ENCODE data around the gene CCDC190. TPM values are rescaled to one million over a fixed set of nuclear protein-coding genes. Genes with fewer than 3 reads are reported as not detected.

The CCDC190 gene
- total RNA-seq: under 1 TPM in 2 of 4 donors, not detected in 2; 0.40 to 0.89 TPM

GRCh38 chr1:162861101-162861500 is at the start of gene CCDC190:
Gene CCDC190 (minus strand): TSS chr1:162861175. CDS start chr1:162859646, 1,529 bp downstream.
- TF ChIP-seq CTCF (IDR thresholded peaks at IDR 0.05): no peak
- TF ChIP-seq POLR2A (IDR thresholded peaks at IDR 0.05): no peak
- intact Hi-C loops (cut with DNase I): no loop called here
- no peaks in the 10 kb centered on the region for H3K9me3 ChIP-seq
- H3K4me1 ChIP-seq: peaks cover 6 to 17% of the 10 kb centered on the region in 2 donors
- no peaks in the 10 kb centered on the region for H3K27me3 ChIP-seq
- no peak within 1 kb of the TSS for H3K4me3 ChIP-seq (replicated peaks in 1 of 3)
- 20 to 25% methylated on average over 4 of the region's 4 CpGs for WGBS, 2 donors
- H3K27ac ChIP-seq: peak within 1 kb of the TSS in 2 of 3 donors; percentile 31 to 42
- no peaks in the 10 kb centered on the region for H3K36me3 ChIP-seq
- peak; percentile 47 to 51 for DNase-seq

GRCh38 chr1:162910161-162910560 is 49.2 kb upstream of the CCDC190 start:
- no peak overlapping the region for H3K4me3 ChIP-seq (replicated peaks in 1 of 3)
- H3K9me3 ChIP-seq: no peaks in the 10 kb centered on the region
- no peak overlapping the region for H3K27ac ChIP-seq
- H3K27me3 ChIP-seq: no peaks in the 10 kb centered on the region
- no peaks in the 10 kb centered on the region for H3K4me1 ChIP-seq
- no peak for DNase-seq
- intact Hi-C loops (cut with DNase I): no loop called here
- no peaks in the 10 kb centered on the region for H3K36me3 ChIP-seq
- 87 to 89% methylated on average over 2 of the region's 2 CpGs for WGBS, 2 donors
- TF ChIP-seq CTCF (IDR thresholded peaks at IDR 0.05) (no peak), POLR2A (IDR thresholded peaks at IDR 0.05) (no peak)

- intact Hi-C loops (cut with DNase I): no loop called here
- no peak for TF ChIP-seq CTCF (IDR thresholded peaks at IDR 0.05)
- no peak for TF ChIP-seq POLR2A (IDR thresholded peaks at IDR 0.05)
- no peaks in the 10 kb centered on the region for H3K4me1 ChIP-seq
- no peaks in the 10 kb centered on the region for H3K36me3 ChIP-seq
- WGBS, 2 donors: 35 to 54% methylated on average over 2 of the region's 2 CpGs
- H3K27ac ChIP-seq: no peak overlapping the region
- no peaks in the 10 kb centered on the region for H3K9me3 ChIP-seq
- no peak for DNase-seq
- H3K27me3 ChIP-seq: no peaks in the 10 kb centered on the region
- H3K4me3 ChIP-seq (replicated peaks in 1 of 3): no peak overlapping the region
Observed at GRCh38 chr1:162908780-162909179, 47.8 kb upstream of the CCDC190 start.

GRCh38 chr1:162908236-162908635 is 47.3 kb upstream of the CCDC190 start:
- Histone ChIP-seq H3K27ac (no peak overlapping the region), H3K27me3 (no peaks in the 10 kb centered on the region), H3K36me3 (no peaks in the 10 kb centered on the region), H3K4me1 (no peaks in the 10 kb centered on the region), H3K4me3 (replicated peaks in 1 of 3) (no peak overlapping the region), H3K9me3 (no peaks in the 10 kb centered on the region)
- intact Hi-C loops (cut with DNase I): no loop called here
- TF ChIP-seq CTCF (IDR thresholded peaks at IDR 0.05): no peak
- 76 to 93% methylated on average over 2 of the region's 2 CpGs for WGBS, 2 donors
- no peak for DNase-seq

GRCh38 chr1:162906485-162906884 is 45.5 kb upstream of the CCDC190 start:
- no peaks in the 10 kb centered on the region for H3K9me3 ChIP-seq
- no peak for DNase-seq
- no peaks in the 10 kb centered on the region for H3K27me3 ChIP-seq
- WGBS, 2 donors: 92 to 93% methylated on average over 2 of the region's 2 CpGs
- TF ChIP-seq POLR2A (IDR thresholded peaks at IDR 0.05): no peak
- no peak for TF ChIP-seq CTCF (IDR thresholded peaks at IDR 0.05)
- no peak overlapping the region for H3K4me3 ChIP-seq (replicated peaks in 1 of 3)
- no peak overlapping the region for H3K27ac ChIP-seq
- intact Hi-C loops (cut with DNase I): no loop called here
- H3K4me1 ChIP-seq: no peaks in the 10 kb centered on the region
- H3K36me3 ChIP-seq: no peaks in the 10 kb centered on the region
